ENCODE data around the gene KRTAP21-3. TPM values are rescaled to one million over a fixed set of nuclear protein-coding genes. Genes with fewer than 3 reads are reported as not detected.
"Not testable (repeated sequence)": the region's sequence is repeated elsewhere in the genome, so short reads cannot be mapped to it uniquely, and the experiment has no call there.

Gene KRTAP21-3
- total and polyA plus RNA-seq, 2 of the 13 experiments (the other 11 are each of a cell fraction or from before 2014, with no cell fraction given): not detected

GRCh38 chr21:30758306-30758705 is 39.7 kb upstream of the KRTAP21-3 start:
- Histone ChIP-seq H3K27me3 (ENCODE audit: control insufficient read depth in 1 of 2, insufficient read depth in 2 of 2, low read length in 2 of 2) (no peaks in the 10 kb centered on the region), H3K9me3 (ENCODE audit: low read length) (peaks cover 96% of the 10 kb centered on the region), H4K20me1 (ENCODE audit: insufficient read depth, low read length) (no peaks in the 10 kb centered on the region), H3K79me2 (ENCODE audit: insufficient read depth, low read length) (no peaks in the 10 kb centered on the region), H3K9ac (ENCODE audit: insufficient read depth, low read depth, low read length) (no peak overlapping the region), H3K4me1 (ENCODE audit: insufficient read depth, low read length) (no peaks in the 10 kb centered on the region), H3K27ac (ENCODE audit: extremely low read length, insufficient read depth, low read length) (no peak overlapping the region), H2AFZ (ENCODE audit: low read length) (no peak overlapping the region), H3K4me3 (replicated peaks in 1 of 3; ENCODE audit: insufficient read depth in 1 of 3, low read depth in 2 of 3, low read length in 3 of 3) (no peak overlapping the region), H3K4me2 (ENCODE audit: low read depth, low read length) (no peak overlapping the region), H3K36me3 (replicated peaks in 1 of 2; ENCODE audit: control insufficient read depth in 1 of 2, insufficient read depth in 2 of 2, low read length in 2 of 2) (no peaks in the 10 kb centered on the region)
- CTCF ChIA-PET (ENCODE audit: low intra/inter-chr PET ratio, low total read pairs): no interaction called here
- FAIRE-seq (no peak), DNase-seq (ENCODE audit: low spot score) (no peak), ATAC-seq (no peak)
- in situ Hi-C loops (cut with HindIII; ENCODE audit: extremely low pct_ligation_motif_present, low pct_unique_long_range_greater_than_20kb): no loop called here
- WGBS (ENCODE audit: low lambda C conversion rate): 10% methylated on average over 2 of the region's 2 CpGs
- no TSS peak for BruUV-seq (replicated peaks)
- intact Hi-C loops (cut with micrococcal nuclease; ENCODE audit: unreplicated experiment): no loop called here
- POLR2A ChIA-PET: no interaction called here
- TF ChIP-seq ZNF775 (CRISPR knock-in tag; IDR thresholded peaks at IDR 0.05; ENCODE audit: borderline replicate concordance): no peak
- TF ChIP-seq MATR3 (CRISPR knock-in tag; IDR thresholded peaks at IDR 0.05): no peak
- no peak for TF ChIP-seq ZSCAN9 (CRISPR knock-in tag; IDR thresholded peaks at IDR 0.05; ENCODE audit: borderline replicate concordance)
- TF ChIP-seq NPAS2 (CRISPR knock-in tag; IDR thresholded peaks at IDR 0.05; ENCODE audit: borderline replicate concordance): no peak
- no peak for TF ChIP-seq HIVEP1 (CRISPR knock-in tag; IDR thresholded peaks at IDR 0.05)
- no peak for TF ChIP-seq BRF2 (CRISPR knock-in tag; IDR thresholded peaks at IDR 0.05)
- no peak for TF ChIP-seq ZFP36L1 (CRISPR knock-in tag; IDR thresholded peaks at IDR 0.05)
- no peak for TF ChIP-seq ZNF512B (CRISPR knock-in tag; IDR thresholded peaks at IDR 0.05; ENCODE audit: borderline replicate concordance)
- TF ChIP-seq ZNF563 (CRISPR knock-in tag; IDR thresholded peaks at IDR 0.05): no peak
- TF ChIP-seq CEBPG (CRISPR knock-in tag; IDR thresholded peaks at IDR 0.05): no peak
- no peak for TF ChIP-seq BORCS8-MEF2B (CRISPR knock-in tag; IDR thresholded peaks at IDR 0.05)
- no peak for TF ChIP-seq KDM4B (CRISPR knock-in tag; IDR thresholded peaks at IDR 0.05)
- TF ChIP-seq KAT7 (CRISPR knock-in tag; IDR thresholded peaks at IDR 0.05; ENCODE audit: borderline replicate concordance): no peak
- no peak for TF ChIP-seq SRSF4 (IDR thresholded peaks at IDR 0.05; ENCODE audit: low read depth, low read length, poor library complexity, severe bottlenecking)
- TF ChIP-seq ZMYM2 (CRISPR knock-in tag; IDR thresholded peaks at IDR 0.05): no peak
- TF ChIP-seq ZKSCAN5 (CRISPR knock-in tag; IDR thresholded peaks at IDR 0.05): no peak
- no peak for TF ChIP-seq U2AF1 (optimal IDR thresholded peaks at IDR 0.05; ENCODE audit: low read depth, low read length)

GRCh38 chr21:30755328-30755727 is 36.8 kb upstream of the KRTAP21-3 start, which contains the start of gene KRTAP21-1:
Gene KRTAP21-1, minus strand, starts transcription at chr21:30755428. Its CDS starts 50 bp downstream, at chr21:30755378.
- DNase-seq (ENCODE audit: low spot score); H3K36me3 ChIP-seq (replicated peaks in 1 of 2; ENCODE audit: control insufficient read depth in 1 of 2, insufficient read depth in 2 of 2, low read length in 2 of 2); CTCF ChIA-PET (ENCODE audit: low intra/inter-chr PET ratio, low total read pairs); H2AFZ ChIP-seq (ENCODE audit: low read length); H3K4me1 ChIP-seq (ENCODE audit: insufficient read depth, low read length); POLR2A ChIA-PET; H3K27ac ChIP-seq (ENCODE audit: extremely low read length, insufficient read depth, low read length); H3K27me3 ChIP-seq (ENCODE audit: control insufficient read depth in 1 of 2, insufficient read depth in 2 of 2, low read length in 2 of 2); ATAC-seq; H3K4me2 ChIP-seq (ENCODE audit: low read depth, low read length); intact Hi-C loops (cut with micrococcal nuclease; ENCODE audit: unreplicated experiment); FAIRE-seq; in situ Hi-C loops (cut with HindIII; ENCODE audit: extremely low pct_ligation_motif_present, low pct_unique_long_range_greater_than_20kb); H3K9ac ChIP-seq (ENCODE audit: insufficient read depth, low read depth, low read length); H3K4me3 ChIP-seq (replicated peaks in 1 of 3; ENCODE audit: insufficient read depth in 1 of 3, low read depth in 2 of 3, low read length in 3 of 3); BruUV-seq (replicated peaks); H4K20me1 ChIP-seq (ENCODE audit: insufficient read depth, low read length); H3K79me2 ChIP-seq (ENCODE audit: insufficient read depth, low read length): not testable (repeated sequence)
- 67% methylated on average over 2 of the region's 2 CpGs for WGBS (ENCODE audit: low lambda C conversion rate)
- peaks cover 97% of the 10 kb centered on the region for H3K9me3 ChIP-seq (ENCODE audit: low read length)
